GM21360 (cell line): ENCODE results near the gene ANAPC10.
"Not testable (repeated sequence)": the region's sequence is repeated elsewhere in the genome, so short reads cannot be mapped to it uniquely, and the experiment has no call there.

Source experiments
- ATAC-seq: cut with Tn5 transposase; IDR thresholded peaks from one replicate; pipeline ENCODE4 v1.9.1; 2021; ENCODE audit warnings: mild to moderate bottlenecking, moderate library complexity; ENCODE audit not compliant: unreplicated experiment

The ANAPC10 gene, protein sequence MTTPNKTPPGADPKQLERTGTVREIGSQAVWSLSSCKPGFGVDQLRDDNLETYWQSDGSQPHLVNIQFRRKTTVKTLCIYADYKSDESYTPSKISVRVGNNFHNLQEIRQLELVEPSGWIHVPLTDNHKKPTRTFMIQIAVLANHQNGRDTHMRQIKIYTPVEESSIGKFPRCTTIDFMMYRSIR

DNA sequence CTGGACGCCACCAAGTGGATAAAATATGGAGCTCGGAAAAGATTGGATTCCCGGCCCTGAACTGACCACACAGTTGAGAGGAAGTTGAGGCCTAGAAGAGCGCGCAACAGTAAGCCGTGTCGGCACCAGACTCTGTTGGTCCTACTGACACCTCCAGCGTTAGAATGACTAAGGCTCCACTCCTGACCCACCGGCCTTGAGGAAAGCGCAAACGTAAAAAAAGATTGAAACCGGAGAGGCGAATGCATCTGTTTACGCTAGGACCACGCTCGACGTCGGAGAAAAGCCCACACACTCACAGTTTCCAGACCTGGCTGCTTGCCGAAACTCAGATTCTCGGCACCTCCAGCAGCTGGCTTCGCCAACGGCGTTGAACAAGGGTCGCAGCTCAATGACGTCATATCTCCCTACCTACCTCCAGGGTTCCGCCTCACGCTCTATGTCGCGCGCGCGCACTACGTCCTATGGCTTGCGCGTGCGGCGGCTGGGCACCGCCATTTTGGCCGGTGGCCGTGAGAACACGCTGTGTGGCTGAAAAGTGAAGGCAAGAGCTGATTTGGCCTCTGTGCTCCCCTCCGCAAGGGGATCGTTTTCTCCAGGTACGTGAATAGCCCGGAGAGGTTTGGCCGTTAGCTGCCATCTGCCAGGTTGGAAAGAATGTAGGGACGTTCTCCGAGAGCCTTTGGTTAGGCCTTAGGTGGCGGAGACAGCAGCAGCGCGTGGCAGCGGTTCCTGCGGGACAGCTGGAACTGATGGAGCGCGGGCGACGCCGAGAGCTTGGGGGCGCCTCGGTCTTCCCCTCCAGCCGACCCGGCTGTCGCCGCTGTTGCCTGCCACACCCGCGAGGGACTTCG lies at the start of gene ANAPC10, which contains the start of gene ABCE1:
Gene ANAPC10 (minus strand): TSS at position 376 of the 854 bp plus-strand sequence. CDS start 2,097 bp downstream, outside the sequence.
Gene ABCE1 (plus strand): TSS at position 491 of the 854 bp plus-strand sequence. CDS start 6,102 bp downstream, outside the sequence.
- ATAC-seq = peak; percentile 79

DNA sequence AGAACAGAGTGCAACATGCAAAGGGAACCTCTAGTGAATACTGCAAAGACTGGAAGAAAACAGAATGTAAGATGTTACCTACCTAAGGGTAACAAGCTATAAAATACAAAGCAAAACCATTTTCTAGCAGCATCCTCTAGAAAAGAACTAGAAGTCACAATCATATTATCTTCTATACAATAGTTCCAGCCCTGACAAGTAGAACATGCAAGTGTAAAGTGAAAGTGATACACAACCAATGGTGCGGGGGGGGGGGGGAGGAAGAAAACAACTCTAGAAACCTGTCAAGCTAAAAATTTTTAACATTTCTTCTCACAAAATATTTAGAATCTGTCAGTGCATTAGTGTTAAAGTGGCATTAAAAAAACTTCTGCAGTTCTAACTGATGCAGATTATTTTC lies 38.2 kb upstream of the ANAPC10 start:
- ATAC-seq = not testable (repeated sequence)

DNA sequence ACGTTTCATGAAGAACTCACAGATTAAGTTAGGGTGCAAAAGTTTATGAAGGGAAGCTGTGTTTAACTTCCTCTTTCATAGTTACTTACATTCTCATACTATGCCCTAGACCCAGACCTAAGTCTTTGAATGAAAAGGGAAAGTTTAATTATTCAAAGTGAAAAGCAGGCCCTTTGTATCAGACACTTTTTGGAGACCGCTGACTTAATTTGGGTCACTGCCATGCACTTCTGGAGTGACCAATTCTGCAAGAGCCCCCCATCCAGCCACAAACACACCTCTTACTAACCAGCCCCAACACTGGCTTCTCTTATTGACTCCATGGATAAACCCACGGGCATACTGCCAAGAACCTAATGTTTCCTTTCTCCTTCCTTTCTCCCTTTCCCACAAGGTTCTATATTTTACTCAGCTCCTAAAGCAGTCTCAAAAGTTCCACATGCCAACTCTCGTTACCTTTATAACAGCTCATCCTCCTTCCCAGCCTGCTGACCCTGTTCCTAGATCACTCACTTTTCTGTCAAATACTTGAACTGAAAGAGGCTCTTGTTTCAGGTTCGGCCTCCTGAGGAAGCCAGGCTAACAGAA lies 34.6 kb upstream of the ANAPC10 start:
- ATAC-seq = peak; percentile 70

DNA sequence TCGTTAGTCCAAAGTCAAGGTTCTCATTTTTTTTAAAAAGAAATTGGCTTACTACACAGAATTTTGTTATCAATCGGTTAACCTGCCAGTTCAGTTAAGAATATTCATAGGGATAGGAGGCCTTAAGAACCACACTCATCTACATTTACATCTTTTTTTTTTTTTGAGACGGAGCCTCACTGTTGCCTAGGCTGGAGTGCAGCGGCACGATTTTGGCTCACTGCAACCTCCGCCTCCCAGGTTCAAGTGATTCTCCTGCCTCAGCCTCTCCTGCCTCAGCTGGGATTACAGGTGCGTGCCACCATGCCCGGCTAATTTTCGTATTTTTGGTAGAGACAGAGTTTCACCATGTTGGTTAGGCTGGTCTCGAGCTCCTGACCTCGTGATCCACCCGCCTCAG lies 33.9 kb upstream of the ANAPC10 start:
- ATAC-seq = no peak

DNA sequence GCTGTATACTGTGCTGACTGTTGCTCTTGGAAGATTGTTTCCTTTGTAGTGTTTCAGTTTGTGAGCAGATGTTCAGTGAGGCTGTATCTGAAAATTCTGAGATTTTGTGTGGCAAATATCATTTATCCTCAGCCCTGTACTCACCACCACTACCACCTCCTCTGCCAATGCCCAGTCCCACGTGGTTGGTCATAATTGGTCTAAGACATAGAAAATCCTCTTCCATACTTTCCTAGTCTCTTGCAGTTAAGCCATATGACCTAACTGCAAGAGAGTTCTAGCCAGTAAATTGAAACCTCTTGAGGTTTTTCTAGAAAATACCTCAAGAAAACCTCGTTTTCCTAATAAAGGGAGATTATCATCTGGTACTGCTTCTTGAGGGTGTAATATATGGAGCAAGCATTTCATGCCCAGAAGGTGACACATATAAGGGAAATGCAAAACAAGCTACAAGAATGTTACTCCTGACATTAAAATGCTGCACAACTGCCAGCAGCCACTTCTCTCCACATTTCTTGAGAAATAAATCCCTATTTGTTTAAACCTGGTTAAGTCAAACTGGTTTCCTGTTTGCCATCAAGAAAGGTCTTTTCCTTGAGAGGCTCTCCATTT lies 32.9 kb upstream of the ANAPC10 start:
- no peak for ATAC-seq

DNA sequence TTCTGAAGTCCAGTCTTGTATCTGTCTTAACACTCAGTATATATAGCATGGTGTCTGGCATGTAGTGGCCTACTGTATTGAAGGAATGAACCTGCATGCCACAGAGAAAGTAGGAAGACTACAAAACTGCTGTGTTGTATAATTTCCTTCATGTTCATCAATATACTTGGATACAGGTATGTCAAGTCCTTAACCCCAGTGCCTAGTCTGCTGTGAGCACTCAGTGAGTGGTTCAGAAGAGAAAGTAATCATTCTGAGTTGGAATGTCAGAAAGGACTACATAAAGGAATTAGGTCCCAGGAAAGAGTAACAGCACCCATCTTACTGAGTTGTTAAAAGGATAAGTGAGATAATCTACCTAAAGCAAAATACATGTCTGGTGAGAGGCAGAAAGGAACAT lies 32.1 kb upstream of the ANAPC10 start:
- no peak for ATAC-seq

DNA sequence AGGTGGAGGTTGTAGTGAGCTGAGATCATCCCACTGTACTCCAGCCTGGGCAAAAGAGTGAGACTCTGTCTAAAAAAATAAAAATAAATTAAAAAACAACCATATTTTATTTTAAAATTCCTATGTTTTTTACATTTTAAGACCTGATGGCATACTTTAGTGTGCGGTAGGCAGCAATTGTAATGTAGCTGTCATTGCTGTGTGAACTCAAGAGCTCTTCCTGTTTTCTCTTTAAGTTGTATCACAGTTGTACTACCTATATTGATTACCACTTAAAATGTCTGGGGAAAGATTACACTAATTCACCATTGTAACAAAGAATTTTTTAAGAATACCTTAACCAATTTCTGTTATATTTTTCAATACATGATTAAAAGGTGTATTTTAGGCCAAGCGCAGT lies 27.4 kb upstream of the ANAPC10 start:
- ATAC-seq = no peak

DNA sequence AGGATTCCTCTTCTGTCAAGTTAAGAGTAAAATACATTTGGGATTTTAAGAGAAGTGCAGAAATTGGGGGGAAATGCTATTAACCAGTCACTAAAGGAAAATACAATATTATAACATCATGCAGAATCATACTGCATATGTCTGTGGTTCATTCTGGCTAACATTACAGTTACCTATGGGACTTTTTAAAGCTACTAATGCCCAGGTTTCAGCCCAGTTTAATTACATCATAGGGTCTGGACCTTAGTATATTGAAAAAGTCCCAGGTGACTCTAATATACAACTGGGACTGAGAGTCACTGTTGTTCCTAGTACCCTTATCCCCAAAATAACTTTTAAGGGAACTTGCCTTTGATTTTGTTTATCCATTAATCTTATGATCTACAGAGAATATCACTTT lies 10.1 kb upstream of the ANAPC10 start:
- no peak for ATAC-seq

DNA sequence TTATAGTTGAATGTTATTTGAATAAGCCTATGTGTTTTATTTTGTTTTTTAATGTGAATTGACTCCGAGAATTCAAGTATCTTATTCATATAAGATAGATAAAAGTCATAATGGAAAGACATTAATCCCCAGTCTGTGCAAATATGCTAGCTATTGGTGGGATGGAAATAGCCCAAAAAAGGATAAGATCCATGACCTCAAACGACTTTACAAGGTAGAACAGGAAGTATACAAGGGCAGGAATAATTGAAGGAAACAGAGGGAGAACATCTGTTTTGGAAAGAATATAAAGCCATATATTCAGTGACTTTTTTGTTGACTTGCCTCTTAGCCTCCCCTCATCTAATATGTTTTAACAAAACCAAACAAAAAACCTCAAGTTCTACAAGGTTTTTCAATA lies 9.1 kb upstream of the ANAPC10 start:
- ATAC-seq = no peak

DNA sequence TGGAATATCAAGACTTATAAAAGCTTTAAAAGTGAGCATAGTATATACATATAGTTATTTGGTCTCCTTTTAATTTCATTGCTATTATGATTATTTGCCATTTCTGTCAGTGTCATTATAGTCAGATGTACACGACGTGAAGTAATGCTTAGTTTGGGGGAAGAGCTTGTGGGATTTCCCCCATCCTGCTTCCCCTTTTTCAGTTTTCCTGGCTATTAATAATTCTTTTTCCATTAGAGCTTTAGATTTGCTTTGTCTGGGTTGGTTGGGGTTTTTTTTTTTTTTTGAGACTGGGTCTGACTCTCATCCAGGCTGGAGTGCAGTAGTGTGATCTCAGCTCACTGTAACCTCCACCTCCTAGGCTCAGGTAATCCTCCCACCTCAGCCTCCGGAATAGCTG lies 5.5 kb upstream of the ANAPC10 start:
- no peak for ATAC-seq

DNA sequence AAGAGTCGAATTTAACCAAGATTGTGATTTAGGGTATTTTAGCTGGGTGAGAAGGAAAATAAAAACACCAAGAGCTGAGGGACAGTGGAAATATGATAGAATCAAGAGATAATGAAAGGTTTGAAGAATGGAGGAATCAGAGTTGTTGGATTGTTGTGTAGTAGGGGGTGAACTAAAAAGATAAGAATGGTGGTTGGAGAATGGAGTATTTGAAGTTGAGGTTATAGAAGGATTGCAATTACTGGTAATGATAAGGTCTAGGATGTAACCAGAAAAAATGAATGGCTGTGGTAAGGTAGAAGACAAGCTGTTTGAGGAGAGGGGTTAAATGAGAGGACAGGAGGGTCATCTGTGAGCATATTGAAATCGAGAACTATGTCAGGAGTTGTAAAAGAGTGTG lies 4.6 kb upstream of the ANAPC10 start:
- no peak for ATAC-seq

DNA sequence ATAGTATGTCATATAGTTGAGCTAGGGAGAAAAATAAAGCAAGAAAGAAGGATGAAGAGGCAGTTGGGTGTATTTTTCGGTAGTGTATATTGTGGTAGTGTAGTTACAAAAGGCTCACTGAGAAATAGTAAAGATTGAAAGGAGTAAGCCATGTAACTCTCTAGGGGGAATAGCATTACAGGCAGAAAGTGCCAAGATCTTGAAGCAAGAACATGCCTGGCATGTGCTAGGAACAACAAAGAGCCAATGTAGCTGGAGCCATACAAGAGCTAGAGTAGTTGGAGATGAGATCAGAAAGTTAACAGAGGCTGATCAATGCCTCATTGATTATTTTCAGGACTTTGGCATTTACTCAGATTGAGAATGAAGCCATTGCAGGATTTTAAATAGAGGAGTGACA lies 3.1 kb upstream of the ANAPC10 start:
- ATAC-seq = no peak

DNA sequence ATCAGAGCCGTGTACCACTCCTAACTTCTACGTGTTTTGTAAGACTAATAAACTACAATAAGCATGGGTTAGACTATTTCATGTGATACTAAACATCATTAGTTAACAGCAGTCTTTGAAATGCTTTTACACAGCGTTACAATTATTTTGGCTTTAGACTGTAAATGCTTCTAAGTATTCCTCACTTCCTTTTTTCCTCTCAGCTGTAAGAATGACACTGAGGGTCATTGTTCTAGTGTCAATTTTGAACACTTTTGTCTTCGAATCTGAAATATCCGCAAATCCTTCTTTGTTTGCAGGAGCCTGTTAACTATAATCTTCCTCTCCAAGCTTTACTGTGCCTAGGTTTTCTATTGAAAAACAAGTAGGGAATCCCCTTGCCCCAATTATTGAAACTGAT lies 1.7 kb upstream of the ANAPC10 start:
- ATAC-seq = no peak

DNA sequence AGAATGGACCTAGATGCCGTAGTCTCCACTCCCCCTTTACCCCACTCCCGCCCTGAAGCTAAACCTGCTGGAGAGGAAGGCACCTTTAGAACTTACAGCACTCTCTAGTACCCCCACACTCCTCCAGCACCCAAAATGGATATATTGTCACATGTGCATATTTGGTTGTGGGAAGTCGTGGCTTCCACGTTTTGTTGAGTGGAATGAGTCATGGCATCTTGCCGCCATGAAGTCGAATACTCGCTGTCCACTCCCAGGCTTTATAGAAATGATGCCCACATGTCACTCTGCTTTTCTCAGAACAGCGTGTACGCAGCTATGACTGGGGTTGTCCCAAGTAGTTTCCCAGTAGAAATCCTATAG lies 660 bp upstream of the ANAPC10 start:
- peak; percentile 5 for ATAC-seq

DNA sequence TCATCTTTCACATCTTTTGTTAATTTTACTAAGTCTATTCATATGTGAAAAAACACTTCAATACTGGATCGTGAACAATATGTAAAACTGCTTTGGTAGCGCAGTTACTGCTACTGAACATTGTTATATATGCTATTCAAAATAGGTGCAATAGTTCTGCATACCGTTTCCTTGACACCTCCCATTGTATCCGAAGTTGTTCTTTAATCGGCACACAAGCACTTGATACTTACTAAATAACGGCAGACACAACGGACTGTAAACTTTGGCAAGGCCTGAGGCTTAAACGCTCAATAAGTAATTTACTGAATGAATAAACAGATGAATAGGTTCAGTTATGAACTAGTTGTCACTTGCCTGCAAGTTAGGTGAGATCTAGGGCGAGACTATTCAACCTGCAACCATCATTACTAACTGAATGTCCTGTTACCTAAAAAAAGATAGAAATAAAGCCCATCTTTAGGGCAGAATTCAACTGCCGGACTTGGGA lies 620 bp downstream of the ANAPC10 start:
- no peak for ATAC-seq

DNA sequence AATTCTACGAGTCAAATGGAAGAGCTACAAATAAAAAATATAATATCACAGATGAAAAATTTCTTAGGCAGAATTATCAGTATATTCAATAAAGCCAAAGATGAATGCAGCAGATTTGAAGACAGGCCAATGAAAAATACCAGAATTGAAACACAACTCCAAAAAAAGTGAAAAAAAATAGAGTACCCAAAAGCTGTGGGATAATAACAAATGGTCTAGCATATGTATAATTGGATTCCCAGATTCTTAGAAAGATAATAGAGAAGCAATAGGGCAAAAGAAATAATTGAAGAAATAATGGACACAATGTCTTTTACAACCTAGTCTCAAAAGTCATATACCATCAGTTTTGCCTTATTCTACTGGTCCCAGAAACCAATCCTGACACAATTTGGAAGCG lies 4.4 kb downstream of the ANAPC10 start:
- ATAC-seq = no peak

DNA sequence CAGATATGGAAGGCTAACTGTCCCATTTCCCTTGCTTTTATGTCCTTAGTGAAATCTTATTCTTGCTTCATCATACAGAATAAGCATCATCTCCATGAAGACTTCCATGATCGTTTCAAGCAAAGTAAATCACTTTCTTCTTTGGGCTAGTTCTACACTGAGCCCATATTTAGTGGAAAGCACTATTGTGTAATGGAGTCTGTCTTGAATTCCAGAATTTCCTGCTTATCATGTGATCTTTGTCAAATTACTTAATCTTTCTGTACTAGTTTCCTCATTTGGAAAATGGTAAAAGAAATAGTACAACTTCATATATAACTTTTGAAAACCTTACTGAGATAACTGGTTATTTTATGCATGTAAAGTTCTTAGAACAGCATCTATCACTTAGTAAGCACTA lies 7.6 kb downstream of the ANAPC10 start:
- no peak for ATAC-seq

DNA sequence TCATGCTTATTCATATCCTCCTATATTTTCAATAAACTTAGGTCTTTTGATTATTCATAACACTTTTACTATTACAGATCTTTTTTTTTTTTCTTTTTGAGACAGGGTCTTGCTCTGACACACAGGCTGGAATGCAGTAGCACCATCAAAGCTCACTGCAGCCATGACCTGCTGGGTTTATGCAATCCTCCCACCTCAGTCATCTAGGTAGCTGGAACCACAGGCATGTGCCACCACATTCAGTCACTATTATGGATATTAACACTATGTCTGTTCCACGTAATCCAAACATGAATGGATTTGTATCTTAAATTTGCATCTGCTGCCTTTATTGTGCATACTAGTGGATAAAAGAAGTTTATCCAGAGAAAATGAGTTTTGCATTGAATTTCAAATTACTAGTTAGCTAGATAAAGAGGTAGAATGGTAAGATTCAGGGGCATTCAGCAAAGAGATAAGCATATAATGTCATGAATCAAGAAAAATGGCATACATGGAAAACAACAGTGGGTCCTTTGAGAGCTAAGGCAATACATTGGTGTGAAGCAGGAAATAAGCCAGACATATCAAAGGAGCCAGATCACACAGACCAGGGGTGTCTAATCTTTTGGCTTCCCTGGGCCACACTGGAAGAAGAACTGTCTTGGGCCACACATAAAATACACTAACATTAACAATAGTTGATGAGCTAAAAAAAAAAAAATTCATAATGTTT lies 13.9 kb downstream of the ANAPC10 start:
- no peak for ATAC-seq

DNA sequence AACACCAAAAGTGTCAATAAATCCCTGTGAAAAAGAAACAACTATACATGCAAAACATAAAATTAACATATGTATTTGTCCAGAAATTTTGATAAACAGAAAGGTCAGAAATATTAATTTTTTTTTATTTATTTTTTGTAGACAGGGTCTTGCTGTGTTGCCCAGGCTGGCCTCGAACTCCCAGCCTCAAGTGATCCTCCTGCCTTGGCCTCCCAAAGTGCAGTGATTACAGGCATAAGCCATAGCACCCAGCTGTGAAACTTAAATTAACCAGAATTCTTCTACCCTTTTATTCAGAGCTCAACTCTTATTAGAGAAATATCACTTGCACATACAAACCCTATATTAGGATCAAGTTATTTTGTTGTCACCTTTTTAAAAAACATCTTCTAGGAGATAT lies 16.2 kb downstream of the ANAPC10 start:
- no peak for ATAC-seq

DNA sequence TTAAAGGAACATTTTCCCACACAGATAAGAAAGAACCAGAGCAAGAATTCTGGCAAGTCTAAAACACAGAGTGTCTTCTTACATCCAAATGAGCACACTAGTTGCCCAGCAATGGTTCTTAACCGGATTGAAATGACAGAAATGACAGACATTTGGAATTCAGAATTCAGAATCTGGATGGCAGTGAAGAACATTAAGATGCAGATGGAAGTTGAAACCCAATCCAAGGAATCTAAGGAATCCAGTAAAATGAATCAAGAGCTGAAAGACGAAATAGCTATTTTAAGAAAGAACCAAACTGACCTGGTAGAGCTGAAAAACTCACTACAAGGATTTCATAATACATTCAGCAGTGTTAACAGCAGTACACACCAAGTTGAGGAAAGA lies 21.5 kb downstream of the ANAPC10 start:
- ATAC-seq = no peak
